ENCODE data around the gene TSC22D1. TPM values are rescaled to one million over a fixed set of nuclear protein-coding genes. Genes with fewer than 3 reads are reported as not detected.

Gene TSC22D1
- polyA plus RNA-seq, 1 donor from 2014 or later: 355 TPM

DNA sequence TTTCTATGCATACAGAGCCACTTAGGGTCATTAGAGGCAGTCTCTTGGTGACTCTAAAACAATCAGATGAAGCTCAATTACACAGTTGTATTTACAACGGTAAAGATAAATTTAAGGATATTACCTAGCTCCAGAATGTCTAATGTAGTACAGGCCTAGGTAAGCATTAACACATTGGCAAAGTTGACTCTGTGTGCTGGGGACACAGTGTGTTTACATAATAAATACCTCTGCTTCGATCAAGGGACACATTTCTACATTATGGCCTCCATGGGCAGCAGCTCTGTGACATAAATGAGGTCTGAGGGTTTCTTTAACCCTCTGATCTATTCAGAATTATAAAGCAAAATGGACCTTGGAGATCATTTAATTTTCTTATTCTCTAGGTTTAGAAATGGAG lies 127.8 kb downstream of the TSC22D1 start:
- Histone ChIP-seq H3K9me3 (ENCODE audit: low read length) (no peaks in the 10 kb centered on the region), H3K27ac (ENCODE audit: low read length) (no peak overlapping the region), H3K4me2 (ENCODE audit: low read length) (no peak overlapping the region), H3K36me3 (ENCODE audit: insufficient read depth, low read length) (no peaks in the 10 kb centered on the region), H3K79me2 (replicated peaks; ENCODE audit: insufficient read depth, low read length) (peaks cover 12% of the 10 kb centered on the region), H3K27me3 (ENCODE audit: insufficient read depth, low read depth, low read length) (no peaks in the 10 kb centered on the region), H3K9me2 (ENCODE audit: insufficient read depth, low read length) (no peaks in the 10 kb centered on the region), H4K20me1 (ENCODE audit: insufficient read depth) (no peaks in the 10 kb centered on the region), H3K9ac (ENCODE audit: low read length) (no peak overlapping the region), H3F3A (ENCODE audit: insufficient read depth, low read length, poor library complexity, severe bottlenecking) (no peaks in the 10 kb centered on the region), H2AFZ (ENCODE audit: low read depth, low read length) (no peak overlapping the region), H3K4me3 (ENCODE audit: low read length) (no peak overlapping the region)
- TF ChIP-seq SMC3 (conservative IDR thresholded peaks at IDR 0.05; ENCODE audit: poor library complexity) (no peak), CTCF (IDR thresholded peaks at IDR 0.05; ENCODE audit: poor library complexity, severe bottlenecking) (no peak), POLR2AphosphoS5 (IDR thresholded peaks at IDR 0.05) (no peak), MXI1 (conservative IDR thresholded peaks at IDR 0.05; ENCODE audit: poor library complexity, severe bottlenecking) (no peak), EZH2 (IDR thresholded peaks at IDR 0.05; ENCODE audit: borderline replicate concordance, insufficient read depth, low read length, poor library complexity, severe bottlenecking) (no peak), REST (IDR thresholded peaks at IDR 0.05; ENCODE audit: borderline replicate concordance) (no peak), EP300 (conservative IDR thresholded peaks at IDR 0.05; ENCODE audit: poor library complexity, severe bottlenecking) (no peak), TAF1 (IDR thresholded peaks at IDR 0.05; ENCODE audit: low read depth) (no peak)

DNA sequence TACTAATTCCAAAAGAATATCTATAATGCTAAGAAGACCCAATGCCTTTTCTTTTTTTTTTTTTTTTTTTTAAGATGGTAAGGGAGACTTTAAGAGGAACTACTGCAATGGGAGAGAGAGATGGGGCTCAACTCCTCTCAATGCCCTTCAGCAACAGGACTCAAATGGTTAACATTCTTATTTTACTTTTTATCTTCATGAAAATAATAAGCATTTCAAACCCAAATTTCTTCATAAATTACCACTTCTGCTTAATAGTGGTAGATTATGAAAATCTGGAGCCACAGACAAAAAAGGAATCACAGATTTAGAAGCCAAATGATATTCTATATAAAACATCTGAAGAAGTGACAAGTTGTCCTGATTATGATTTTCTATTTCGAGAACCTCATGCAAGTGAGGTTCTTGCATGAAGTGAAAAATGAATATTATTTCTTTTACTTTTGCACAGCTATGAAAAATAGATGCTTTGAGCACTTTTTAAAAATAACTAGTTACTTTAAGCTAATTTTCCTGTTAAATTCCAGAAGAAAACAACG lies 128.3 kb downstream of the TSC22D1 start:
- no peak overlapping the region for H3K9ac ChIP-seq (ENCODE audit: low read length)
- H3K27me3 ChIP-seq (ENCODE audit: insufficient read depth, low read depth, low read length): no peaks in the 10 kb centered on the region
- H4K20me1 ChIP-seq (ENCODE audit: insufficient read depth): no peaks in the 10 kb centered on the region
- H3K4me3 ChIP-seq (ENCODE audit: low read length): no peak overlapping the region
- no peaks in the 10 kb centered on the region for H3K9me3 ChIP-seq (ENCODE audit: low read length)
- no peak overlapping the region for H3K4me2 ChIP-seq (ENCODE audit: low read length)
- TF ChIP-seq EZH2 (IDR thresholded peaks at IDR 0.05; ENCODE audit: borderline replicate concordance, insufficient read depth, low read length, poor library complexity, severe bottlenecking): no peak
- TF ChIP-seq SMC3 (conservative IDR thresholded peaks at IDR 0.05; ENCODE audit: poor library complexity): no peak
- no peak for TF ChIP-seq MXI1 (conservative IDR thresholded peaks at IDR 0.05; ENCODE audit: poor library complexity, severe bottlenecking)
- TF ChIP-seq REST (IDR thresholded peaks at IDR 0.05; ENCODE audit: borderline replicate concordance): no peak
- no peak for TF ChIP-seq TAF1 (IDR thresholded peaks at IDR 0.05; ENCODE audit: low read depth)
- TF ChIP-seq POLR2AphosphoS5 (IDR thresholded peaks at IDR 0.05): no peak
- no peak for TF ChIP-seq EP300 (conservative IDR thresholded peaks at IDR 0.05; ENCODE audit: poor library complexity, severe bottlenecking)
- no peaks in the 10 kb centered on the region for H3K9me2 ChIP-seq (ENCODE audit: insufficient read depth, low read length)
- no peak overlapping the region for H3K27ac ChIP-seq (ENCODE audit: low read length)
- peaks cover 13% of the 10 kb centered on the region for H3K79me2 ChIP-seq (replicated peaks; ENCODE audit: insufficient read depth, low read length)
- H3F3A ChIP-seq (ENCODE audit: insufficient read depth, low read length, poor library complexity, severe bottlenecking): no peaks in the 10 kb centered on the region
- H2AFZ ChIP-seq (ENCODE audit: low read depth, low read length): no peak overlapping the region
- H3K36me3 ChIP-seq (ENCODE audit: insufficient read depth, low read length): no peaks in the 10 kb centered on the region

All from neural cell (in vitro differentiated cells).